K562 (cell line): ENCODE data around the gene CGREF1. TPM values are rescaled to one million over a fixed set of nuclear protein-coding genes. Genes with fewer than 3 reads are reported as not detected.
A peak's percentile ranks its signal among the peaks of the same experiment; 100 is the strongest.

Experiments
- CSDE1 ChIP-seq, 2 experiments: fragments of 450-650 bp; IDR thresholded peaks; 2 replicates each; pipeline ENCODE4 v1.6.1; 2016; ENCODE audit warnings: mild to moderate bottlenecking in 1 of 2
- CXXC5 ChIP-seq: fragments of 250-450 bp; sonication (Bioruptor Pico); IDR thresholded peaks from 2 replicates; pipeline ENCODE4 v1.8.0; 2022; ENCODE audit warnings: inconsistent platforms, mild to moderate bottlenecking, moderate library complexity
- FOSL1 ChIP-seq: fragments of 200-800 bp; sonication (Bioruptor generic); conservative IDR thresholded peaks from 2 replicates; pipeline ENCODE4 v1.6.1; 2016; ENCODE audit warnings: missing genetic modification characterization, missing compliant biosample characterization
- GABPA ChIP-seq: fragments of 200-800 bp; sonication (Bioruptor generic); conservative IDR thresholded peaks from 2 replicates; pipeline ENCODE4 v1.6.1; 2016; ENCODE audit warnings: low read depth, missing genetic modification characterization, missing compliant biosample characterization
- GATAD2B ChIP-seq: fragments of 450-650 bp; IDR thresholded peaks from 2 replicates; pipeline ENCODE4 v1.6.1; 2017; ENCODE audit warnings: mild to moderate bottlenecking, borderline replicate concordance
- HMGN3 ChIP-seq: IDR thresholded peaks from 2 replicates; pipeline ENCODE4 v1.6.1; 2011; ENCODE audit warnings: borderline replicate concordance, low read depth, mild to moderate bottlenecking, mixed read lengths, low read length; ENCODE audit not compliant: insufficient read length; ENCODE audit errors: extremely low read depth
- KAT8 ChIP-seq: fragments of 450-650 bp; IDR thresholded peaks from 2 replicates; pipeline ENCODE4 v1.6.1; 2016; ENCODE audit warnings: low read depth, mild to moderate bottlenecking
- MTA3 ChIP-seq: fragments of 450-650 bp; formaldehyde crosslinking; IDR thresholded peaks from 2 replicates; pipeline ENCODE4 v1.6.1; 2017; ENCODE audit warnings: mild to moderate bottlenecking, borderline replicate concordance
- PTTG1 ChIP-seq: fragments of 450-650 bp; IDR thresholded peaks from 2 replicates; pipeline ENCODE4 v1.6.1; 2016; ENCODE audit warnings: low read depth, mild to moderate bottlenecking, missing genetic modification characterization, missing compliant biosample characterization
- RB1 ChIP-seq: fragments of 450-650 bp; IDR thresholded peaks from 2 replicates; pipeline ENCODE4 v1.6.1; 2017; ENCODE audit warnings: low read depth, mild to moderate bottlenecking
- TAL1 ChIP-seq: fragments of 450-650 bp; IDR thresholded peaks from 2 replicates; pipeline ENCODE4 v1.6.1; 2016; ENCODE audit warnings: mild to moderate bottlenecking
- TRIM28 ChIP-seq: fragments of 450-650 bp; IDR thresholded peaks from 2 replicates; pipeline ENCODE4 v1.6.1; 2017
- ZNF3 ChIP-seq: fragments of 250-450 bp; sonication (Bioruptor Pico); IDR thresholded peaks from 2 replicates; pipeline ENCODE4 v1.5.0; 2021; ENCODE audit warnings: mild to moderate bottlenecking, moderate library complexity
- ZNF583 ChIP-seq: fragments of 250-450 bp; sonication (Bioruptor Pico); IDR thresholded peaks from 2 replicates; pipeline ENCODE4 v1.4.0; 2020
- ZNF695 ChIP-seq: fragments of 450-650 bp; formaldehyde crosslinking; IDR thresholded peaks from 2 replicates; pipeline ENCODE4 v1.4.0; 2020; ENCODE audit warnings: mild to moderate bottlenecking, moderate library complexity
- ZNF75A ChIP-seq: fragments of 450-650 bp; formaldehyde crosslinking; IDR thresholded peaks from 2 replicates; pipeline ENCODE4 v1.4.0; 2020; ENCODE audit warnings: mild to moderate bottlenecking
- polyA plus RNA-seq, 8 experiments: library from polyadenylated mRNA; depleted of rRNA in 4 of 8; stranded (reverse) in 5 of 8; unstranded in 3 of 8; fragments of >200 nt; fragmentation: Nextera tagmentation in 2 of 8; fragmentation: Illumina TruSeq in 1 of 8; extraction: Ambion mirVana in 2 of 8; extraction: Trizol in 1 of 8; gene quantifications; 2 replicates each; pipeline versions ENCODE4 v1.2.1 to v1.2.3, GENCODE V29; 2011 to 2014; ENCODE audit warnings: inconsistent platforms in 1 of 8, missing spikeins in 1 of 8
- total RNA-seq, 7 experiments: library from RNA; depleted of rRNA in 6 of 7; stranded (reverse); fragments of >200 nt in 6 of 7; fragmentation: Illumina TruSeq in 2 of 7; extraction: Trizol in 2 of 7; gene quantifications; 2 replicates each; pipeline versions ENCODE4 v1.2.1 to v1.2.3, GENCODE V29; 2011 to 2021; ENCODE audit warnings: low replicate concordance in 1 of 7
- TF ChIP-seq, protein P1 (sequence below), 2 experiments: fragments of 200-800 bp in 1 of 2; sonication (Bioruptor generic) in 1 of 2; sonication (generic) in 1 of 2; formaldehyde crosslinking in 1 of 2; IDR thresholded peaks in 1 of 2; conservative IDR thresholded peaks in 1 of 2; 2 replicates each; pipeline versions ENCODE4 v1.5.0 to v1.6.1; 2016 to 2020; ENCODE audit warnings: missing compliant biosample characterization in 1 of 2, missing genetic modification characterization in 1 of 2, missing genetic modification reagents in 1 of 2
- TF ChIP-seq, protein P2 (sequence below): sonication (generic); formaldehyde crosslinking; IDR thresholded peaks from 2 replicates; pipeline ENCODE4 v1.8.1; 2023; ENCODE audit warnings: mild to moderate bottlenecking, missing genetic modification reagents
- TF ChIP-seq, protein P3 (sequence below): fragments of 450-650 bp; formaldehyde crosslinking; IDR thresholded peaks from 2 replicates; pipeline ENCODE4 v1.4.0; 2022; ENCODE audit warnings: missing genetic modification characterization

CGREF1 gene
- total and polyA plus RNA-seq, 9 of the 15 experiments (the other 6 are each of a cell fraction or from before 2014, with no cell fraction given): 0.07 to 0.50 (median 0.37) TPM

DNA sequence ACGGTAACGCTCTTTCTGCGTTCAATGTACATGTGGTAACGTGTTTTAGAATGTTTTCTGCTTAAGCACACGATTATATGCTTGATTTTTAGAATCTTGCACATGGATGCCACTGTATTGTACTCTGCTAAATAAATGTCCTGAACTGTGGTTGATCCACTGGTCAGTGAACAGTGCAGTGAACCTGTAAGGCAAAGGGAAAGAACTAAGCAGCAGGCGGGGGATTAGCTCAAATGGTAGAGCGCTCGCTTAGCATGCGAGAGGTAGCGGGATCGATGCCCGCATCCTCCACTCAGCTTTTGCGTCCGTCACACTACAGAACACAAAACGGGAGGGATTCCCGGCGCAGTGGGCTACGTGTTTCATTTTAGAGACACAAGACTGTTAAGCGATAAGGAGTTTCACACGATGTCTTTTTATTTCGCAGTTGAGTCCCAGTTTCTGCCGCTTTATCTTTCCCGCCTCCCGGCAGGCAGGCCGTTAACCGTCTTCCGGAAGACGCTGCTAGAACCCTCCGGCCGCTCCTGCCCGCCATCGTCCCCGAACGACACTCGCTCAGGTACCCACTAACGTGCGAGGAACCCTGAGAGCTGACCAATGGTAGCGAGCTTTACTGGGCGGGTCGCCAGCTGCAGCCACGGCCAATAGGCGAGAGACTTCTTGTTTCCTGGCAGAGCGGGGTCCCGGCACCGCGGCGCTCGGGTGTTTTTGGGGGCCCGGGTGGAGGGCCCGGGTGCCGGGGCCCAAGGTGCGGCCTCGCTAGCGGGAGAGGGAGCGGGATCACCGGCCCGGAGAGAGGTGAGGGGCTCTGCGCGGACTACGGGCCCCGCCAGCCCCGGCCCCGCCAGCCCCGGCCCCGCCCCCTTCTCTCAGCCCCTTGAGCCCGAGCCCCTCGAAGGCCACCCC, 67.7 kb downstream of the CGREF1 start, which contains the start of gene AGBL5 (continued):
- TF ChIP-seq RB1 (peak; percentile 44; the same call in 1 of the 2 replicates), MTA3 (peak; percentile 83; the same call in 1 of the 2 replicates), FOSL1 (tag) (peak; percentile 67), ZNF3 (0 out of 2 replicates have a peak, but pooled peaks have one; percentile 12), GATAD2B (no peak), HMGN3 (no peak), KAT8 (no peak), TAL1 (0 out of 2 replicates have a peak, but pooled peaks have one; percentile 8), ZNF583 (CRISPR knock-in tag) (peak; percentile 83; the same call in 1 of the 2 replicates), ZNF75A (CRISPR knock-in tag) (0 out of 2 replicates have a peak, but pooled peaks have one; percentile 28), GABPA (tag) (peak; percentile 76), TRIM28 (peak; percentile 26; the same call in 1 of the 2 replicates), CXXC5 (peak; percentile 89), PTTG1 (tag) (no peak), CSDE1 (IDR thresholded peaks at IDR 0.05) (peak in 1 of 2 experiments; percentile 83; a peak in 2 of 4 replicates), ZNF695 (no peak)
- TF ChIP-seq, protein P1, sequence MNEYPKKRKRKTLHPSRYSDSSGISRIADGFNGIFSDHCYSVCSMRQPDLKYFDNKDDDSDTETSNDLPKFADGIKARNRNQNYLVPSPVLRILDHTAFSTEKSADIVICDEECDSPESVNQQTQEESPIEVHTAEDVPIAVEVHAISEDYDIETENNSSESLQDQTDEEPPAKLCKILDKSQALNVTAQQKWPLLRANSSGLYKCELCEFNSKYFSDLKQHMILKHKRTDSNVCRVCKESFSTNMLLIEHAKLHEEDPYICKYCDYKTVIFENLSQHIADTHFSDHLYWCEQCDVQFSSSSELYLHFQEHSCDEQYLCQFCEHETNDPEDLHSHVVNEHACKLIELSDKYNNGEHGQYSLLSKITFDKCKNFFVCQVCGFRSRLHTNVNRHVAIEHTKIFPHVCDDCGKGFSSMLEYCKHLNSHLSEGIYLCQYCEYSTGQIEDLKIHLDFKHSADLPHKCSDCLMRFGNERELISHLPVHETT (CRISPR knock-in tag; conservative IDR thresholded peaks at IDR 0.05 in 1 of 2, IDR thresholded peaks at IDR 0.05 in 1 of 2): peak in 1 of 2 experiments; percentile 84; a peak in 2 of 4 replicates
- TF ChIP-seq, protein P2, sequence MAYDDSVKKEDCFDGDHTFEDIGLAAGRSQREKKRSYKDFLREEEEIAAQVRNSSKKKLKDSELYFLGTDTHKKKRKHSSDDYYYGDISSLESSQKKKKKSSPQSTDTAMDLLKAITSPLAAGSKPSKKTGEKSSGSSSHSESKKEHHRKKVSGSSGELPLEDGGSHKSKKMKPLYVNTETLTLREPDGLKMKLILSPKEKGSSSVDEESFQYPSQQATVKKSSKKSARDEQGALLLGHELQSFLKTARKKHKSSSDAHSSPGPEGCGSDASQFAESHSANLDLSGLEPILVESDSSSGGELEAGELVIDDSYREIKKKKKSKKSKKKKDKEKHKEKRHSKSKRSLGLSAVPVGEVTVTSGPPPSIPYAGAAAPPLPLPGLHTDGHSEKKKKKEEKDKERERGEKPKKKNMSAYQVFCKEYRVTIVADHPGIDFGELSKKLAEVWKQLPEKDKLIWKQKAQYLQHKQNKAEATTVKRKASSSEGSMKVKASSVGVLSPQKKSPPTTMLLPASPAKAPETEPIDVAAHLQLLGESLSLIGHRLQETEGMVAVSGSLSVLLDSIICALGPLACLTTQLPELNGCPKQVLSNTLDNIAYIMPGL (CRISPR knock-in tag): peak; percentile 100
- TF ChIP-seq, protein P3, sequence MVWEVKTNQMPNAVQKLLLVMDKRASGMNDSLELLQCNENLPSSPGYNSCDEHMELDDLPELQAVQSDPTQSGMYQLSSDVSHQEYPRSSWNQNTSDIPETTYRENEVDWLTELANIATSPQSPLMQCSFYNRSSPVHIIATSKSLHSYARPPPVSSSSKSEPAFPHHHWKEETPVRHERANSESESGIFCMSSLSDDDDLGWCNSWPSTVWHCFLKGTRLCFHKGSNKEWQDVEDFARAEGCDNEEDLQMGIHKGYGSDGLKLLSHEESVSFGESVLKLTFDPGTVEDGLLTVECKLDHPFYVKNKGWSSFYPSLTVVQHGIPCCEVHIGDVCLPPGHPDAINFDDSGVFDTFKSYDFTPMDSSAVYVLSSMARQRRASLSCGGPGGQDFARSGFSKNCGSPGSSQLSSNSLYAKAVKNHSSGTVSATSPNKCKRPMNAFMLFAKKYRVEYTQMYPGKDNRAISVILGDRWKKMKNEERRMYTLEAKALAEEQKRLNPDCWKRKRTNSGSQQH (CRISPR knock-in tag): peak; percentile 69; the same call in 1 of the 2 replicates
